Measurements from ENCODE around the gene PFAS.

Gene PFAS

GRCh38 chr17:8275421-8276290 is 26.6 kb downstream of the PFAS start:
- FAIRE-seq, result no peak
- no peak for TF ChIP-seq TAF1 (IDR thresholded peaks at IDR 0.05; ENCODE audit: borderline replicate concordance, low read depth, low read length)
- no peak for TF ChIP-seq POLR2AphosphoS5 (IDR thresholded peaks at IDR 0.05; ENCODE audit: low read depth, low read length)
- no peak for TF ChIP-seq POLR2A (IDR thresholded peaks at IDR 0.05; ENCODE audit: low read depth, low read length)
- DNase-seq (ENCODE audit: insufficient read length), result no peak

- FAIRE-seq (no peak), DNase-seq (ENCODE audit: insufficient read length) (no peak)
- TF ChIP-seq TAF1 (IDR thresholded peaks at IDR 0.05; ENCODE audit: borderline replicate concordance, low read depth, low read length), result no peak
- no peak for TF ChIP-seq POLR2A (IDR thresholded peaks at IDR 0.05; ENCODE audit: low read depth, low read length)
- no peak for TF ChIP-seq POLR2AphosphoS5 (IDR thresholded peaks at IDR 0.05; ENCODE audit: low read depth, low read length)
These were observed 28.2 kb downstream of the PFAS start for GRCh38 chr17:8277317-8277716.

GRCh38 chr17:8282345-8282744 is 33.3 kb downstream of the PFAS start:
- no peak for DNase-seq (ENCODE audit: insufficient read length)
- TF ChIP-seq TAF1 (IDR thresholded peaks at IDR 0.05; ENCODE audit: borderline replicate concordance, low read depth, low read length), result no peak
- TF ChIP-seq POLR2AphosphoS5 (IDR thresholded peaks at IDR 0.05; ENCODE audit: low read depth, low read length), result no peak
- TF ChIP-seq POLR2A (IDR thresholded peaks at IDR 0.05; ENCODE audit: low read depth, low read length), result no peak
- FAIRE-seq, result no peak

- DNase-seq (ENCODE audit: insufficient read length) (no peak), FAIRE-seq (no peak)
- TF ChIP-seq TAF1 (IDR thresholded peaks at IDR 0.05; ENCODE audit: borderline replicate concordance, low read depth, low read length) (no peak), POLR2A (IDR thresholded peaks at IDR 0.05; ENCODE audit: low read depth, low read length) (no peak), POLR2AphosphoS5 (IDR thresholded peaks at IDR 0.05; ENCODE audit: low read depth, low read length) (no peak)
These were observed 34.3 kb downstream of the PFAS start for GRCh38 chr17:8283356-8283755.

GRCh38 chr17:8284126-8284525 is 35.0 kb downstream of the PFAS start:
- DNase-seq (ENCODE audit: insufficient read length) (no peak), FAIRE-seq (no peak)
- TF ChIP-seq TAF1 (IDR thresholded peaks at IDR 0.05; ENCODE audit: borderline replicate concordance, low read depth, low read length) (no peak), POLR2AphosphoS5 (IDR thresholded peaks at IDR 0.05; ENCODE audit: low read depth, low read length) (no peak)

- TF ChIP-seq POLR2AphosphoS5 (IDR thresholded peaks at IDR 0.05; ENCODE audit: low read depth, low read length) (no peak), POLR2A (IDR thresholded peaks at IDR 0.05; ENCODE audit: low read depth, low read length) (no peak), TAF1 (IDR thresholded peaks at IDR 0.05; ENCODE audit: borderline replicate concordance, low read depth, low read length) (no peak)
- DNase-seq (ENCODE audit: insufficient read length) (no peak), FAIRE-seq (peak; percentile 14)
These were observed 36.4 kb downstream of the PFAS start for GRCh38 chr17:8285270-8286181.

GRCh38 chr17:8287651-8288335 is 38.7 kb downstream of the PFAS start:
- DNase-seq (ENCODE audit: insufficient read length) (no peak), FAIRE-seq (peak; percentile 17)
- no peak for TF ChIP-seq POLR2AphosphoS5 (IDR thresholded peaks at IDR 0.05; ENCODE audit: low read depth, low read length)
- no peak for TF ChIP-seq TAF1 (IDR thresholded peaks at IDR 0.05; ENCODE audit: borderline replicate concordance, low read depth, low read length)
- TF ChIP-seq POLR2A (IDR thresholded peaks at IDR 0.05; ENCODE audit: low read depth, low read length), result no peak

- peak; percentile 97 for FAIRE-seq
- DNase-seq (ENCODE audit: insufficient read length), result peak; percentile 95
- TF ChIP-seq POLR2AphosphoS5 (IDR thresholded peaks at IDR 0.05; ENCODE audit: low read depth, low read length), result peak; percentile 46; the same call in 1 of the 2 replicates
- TF ChIP-seq TAF1 (IDR thresholded peaks at IDR 0.05; ENCODE audit: borderline replicate concordance, low read depth, low read length), result no peak
- peak; percentile 69 for TF ChIP-seq POLR2A (IDR thresholded peaks at IDR 0.05; ENCODE audit: low read depth, low read length)
These were observed 39.4 kb downstream of the PFAS start, which contains the start of gene RANGRF for GRCh38 chr17:8288336-8289102. Gene RANGRF (plus strand): TSS chr17:8288670. CDS start chr17:8288789, 119 bp downstream.

- no peak for DNase-seq (ENCODE audit: insufficient read length)
- no peak for FAIRE-seq
These were observed 40.0 kb downstream of the PFAS start for GRCh38 chr17:8289103-8289397.

GRCh38 chr17:8290043-8290442 is 41.0 kb downstream of the PFAS start:
- DNase-seq (ENCODE audit: insufficient read length) (no peak), FAIRE-seq (no peak)
- TF ChIP-seq POLR2A (IDR thresholded peaks at IDR 0.05; ENCODE audit: low read depth, low read length) (no peak), POLR2AphosphoS5 (IDR thresholded peaks at IDR 0.05; ENCODE audit: low read depth, low read length) (no peak), TAF1 (IDR thresholded peaks at IDR 0.05; ENCODE audit: borderline replicate concordance, low read depth, low read length) (no peak)

More at GRCh38 chr17:8289103-8289397, 40.0 kb downstream of the PFAS start:
- no peak for TF ChIP-seq TAF1 (IDR thresholded peaks at IDR 0.05; ENCODE audit: borderline replicate concordance, low read depth, low read length)
- no peak for TF ChIP-seq POLR2AphosphoS5 (IDR thresholded peaks at IDR 0.05; ENCODE audit: low read depth, low read length)
- TF ChIP-seq POLR2A (IDR thresholded peaks at IDR 0.05; ENCODE audit: low read depth, low read length), result no peak

Measured in GM12892 (cell line).